ENCODE measurements around the gene GRIK4. TPM values are rescaled to one million over a fixed set of nuclear protein-coding genes. Genes with fewer than 3 reads are reported as not detected.

The GRIK4 gene
- polyA plus RNA-seq, 1 donor from 2014 or later, result 3.4 TPM

DNA sequence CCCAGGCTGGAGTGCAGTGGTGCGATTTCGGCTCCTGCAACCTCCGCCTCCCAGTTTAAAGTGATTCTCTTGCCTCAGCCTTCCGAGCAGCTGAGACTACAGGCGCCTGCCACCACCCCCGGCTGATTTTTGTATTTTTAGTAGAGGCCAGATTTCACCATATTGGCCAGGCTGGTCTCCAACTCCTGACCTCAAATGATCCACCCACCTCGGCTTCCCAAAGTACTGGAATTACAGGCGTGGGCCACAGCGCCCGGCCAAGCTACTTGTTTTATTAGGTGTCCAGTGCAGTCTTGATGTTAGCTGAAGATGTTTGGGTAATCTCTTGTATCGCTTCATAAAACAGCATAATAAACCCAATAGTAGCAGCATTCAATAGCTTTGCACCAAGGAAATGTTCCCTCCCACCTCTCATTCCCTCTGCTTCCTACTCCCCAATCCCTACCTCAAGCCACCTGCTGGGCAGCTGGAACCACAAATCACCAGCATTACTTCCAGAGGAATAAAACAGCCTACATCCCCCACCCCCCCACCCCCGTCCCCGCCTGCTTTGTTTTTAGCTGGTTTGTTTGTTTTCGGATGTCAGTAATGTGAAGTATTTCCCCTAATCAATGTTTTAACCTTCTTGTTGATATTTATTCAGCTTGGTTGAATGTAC, 11.0 kb upstream of the GRIK4 start:
- H2AFZ ChIP-seq (ENCODE audit: low read depth, low read length), result no peak overlapping the region

DNA sequence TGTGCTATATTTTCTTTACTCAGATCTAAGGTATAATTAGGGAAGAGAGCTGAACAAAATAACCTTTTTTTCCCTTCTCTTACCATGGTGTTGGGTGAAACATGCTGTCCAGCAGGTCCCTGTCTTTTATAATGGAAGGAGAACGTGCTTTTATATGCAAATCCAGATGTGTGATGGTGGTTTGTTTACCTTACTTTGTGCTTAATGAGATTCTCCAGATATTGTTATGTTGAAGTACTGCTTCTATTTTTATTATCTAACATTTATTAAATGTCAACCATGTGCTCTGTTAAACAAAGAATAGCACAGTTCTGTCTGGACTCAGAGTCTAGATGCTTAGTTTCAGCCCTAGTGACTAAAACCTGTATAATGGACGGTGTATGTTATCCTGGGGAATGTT, 10.1 kb upstream of the GRIK4 start:
- Histone ChIP-seq H3K9me3 (ENCODE audit: low read length) (no peaks in the 10 kb centered on the region), H3K9ac (ENCODE audit: low read length) (no peak overlapping the region), H3K4me2 (ENCODE audit: low read length) (no peak overlapping the region), H3K79me2 (replicated peaks; ENCODE audit: insufficient read depth, low read length) (no peaks in the 10 kb centered on the region), H3F3A (ENCODE audit: insufficient read depth, low read length, poor library complexity, severe bottlenecking) (no peaks in the 10 kb centered on the region), H2AFZ (ENCODE audit: low read depth, low read length) (no peak overlapping the region), H3K27ac (ENCODE audit: low read length) (no peak overlapping the region), H3K4me3 (ENCODE audit: low read length) (no peak overlapping the region), H3K27me3 (ENCODE audit: insufficient read depth, low read depth, low read length) (no peaks in the 10 kb centered on the region), H4K20me1 (ENCODE audit: insufficient read depth) (no peaks in the 10 kb centered on the region), H3K9me2 (ENCODE audit: insufficient read depth, low read length) (no peaks in the 10 kb centered on the region), H3K36me3 (ENCODE audit: insufficient read depth, low read length) (no peaks in the 10 kb centered on the region)
- TF ChIP-seq MXI1 (conservative IDR thresholded peaks at IDR 0.05; ENCODE audit: poor library complexity, severe bottlenecking) (no peak), TAF1 (IDR thresholded peaks at IDR 0.05; ENCODE audit: low read depth) (no peak), EP300 (conservative IDR thresholded peaks at IDR 0.05; ENCODE audit: poor library complexity, severe bottlenecking) (no peak), EZH2 (IDR thresholded peaks at IDR 0.05; ENCODE audit: borderline replicate concordance, insufficient read depth, low read length, poor library complexity, severe bottlenecking) (no peak)

More for the DNA sequence above, 11.0 kb upstream of the GRIK4 start:
- Histone ChIP-seq H3K9me3 (ENCODE audit: low read length) (no peaks in the 10 kb centered on the region), H3K4me2 (ENCODE audit: low read length) (no peak overlapping the region), H3K4me3 (ENCODE audit: low read length) (no peak overlapping the region), H3K9ac (ENCODE audit: low read length) (no peak overlapping the region), H3K36me3 (ENCODE audit: insufficient read depth, low read length) (no peaks in the 10 kb centered on the region), H3K9me2 (ENCODE audit: insufficient read depth, low read length) (no peaks in the 10 kb centered on the region), H3K27ac (ENCODE audit: low read length) (no peak overlapping the region), H3F3A (ENCODE audit: insufficient read depth, low read length, poor library complexity, severe bottlenecking) (no peaks in the 10 kb centered on the region), H3K79me2 (replicated peaks; ENCODE audit: insufficient read depth, low read length) (no peaks in the 10 kb centered on the region), H4K20me1 (ENCODE audit: insufficient read depth) (no peaks in the 10 kb centered on the region), H3K27me3 (ENCODE audit: insufficient read depth, low read depth, low read length) (no peaks in the 10 kb centered on the region)
- TF ChIP-seq EZH2 (IDR thresholded peaks at IDR 0.05; ENCODE audit: borderline replicate concordance, insufficient read depth, low read length, poor library complexity, severe bottlenecking) (no peak), SMC3 (conservative IDR thresholded peaks at IDR 0.05; ENCODE audit: poor library complexity) (no peak), MXI1 (conservative IDR thresholded peaks at IDR 0.05; ENCODE audit: poor library complexity, severe bottlenecking) (no peak), RAD21 (conservative IDR thresholded peaks at IDR 0.05) (no peak), POLR2AphosphoS5 (IDR thresholded peaks at IDR 0.05) (no peak), EP300 (conservative IDR thresholded peaks at IDR 0.05; ENCODE audit: poor library complexity, severe bottlenecking) (no peak), TAF1 (IDR thresholded peaks at IDR 0.05; ENCODE audit: low read depth) (no peak)
- TF ChIP-seq, protein P1, sequence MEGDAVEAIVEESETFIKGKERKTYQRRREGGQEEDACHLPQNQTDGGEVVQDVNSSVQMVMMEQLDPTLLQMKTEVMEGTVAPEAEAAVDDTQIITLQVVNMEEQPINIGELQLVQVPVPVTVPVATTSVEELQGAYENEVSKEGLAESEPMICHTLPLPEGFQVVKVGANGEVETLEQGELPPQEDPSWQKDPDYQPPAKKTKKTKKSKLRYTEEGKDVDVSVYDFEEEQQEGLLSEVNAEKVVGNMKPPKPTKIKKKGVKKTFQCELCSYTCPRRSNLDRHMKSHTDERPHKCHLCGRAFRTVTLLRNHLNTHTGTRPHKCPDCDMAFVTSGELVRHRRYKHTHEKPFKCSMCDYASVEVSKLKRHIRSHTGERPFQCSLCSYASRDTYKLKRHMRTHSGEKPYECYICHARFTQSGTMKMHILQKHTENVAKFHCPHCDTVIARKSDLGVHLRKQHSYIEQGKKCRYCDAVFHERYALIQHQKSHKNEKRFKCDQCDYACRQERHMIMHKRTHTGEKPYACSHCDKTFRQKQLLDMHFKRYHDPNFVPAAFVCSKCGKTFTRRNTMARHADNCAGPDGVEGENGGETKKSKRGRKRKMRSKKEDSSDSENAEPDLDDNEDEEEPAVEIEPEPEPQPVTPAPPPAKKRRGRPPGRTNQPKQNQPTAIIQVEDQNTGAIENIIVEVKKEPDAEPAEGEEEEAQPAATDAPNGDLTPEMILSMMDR (IDR thresholded peaks at IDR 0.05; ENCODE audit: poor library complexity, severe bottlenecking), result no peak
- TF ChIP-seq, protein P2, sequence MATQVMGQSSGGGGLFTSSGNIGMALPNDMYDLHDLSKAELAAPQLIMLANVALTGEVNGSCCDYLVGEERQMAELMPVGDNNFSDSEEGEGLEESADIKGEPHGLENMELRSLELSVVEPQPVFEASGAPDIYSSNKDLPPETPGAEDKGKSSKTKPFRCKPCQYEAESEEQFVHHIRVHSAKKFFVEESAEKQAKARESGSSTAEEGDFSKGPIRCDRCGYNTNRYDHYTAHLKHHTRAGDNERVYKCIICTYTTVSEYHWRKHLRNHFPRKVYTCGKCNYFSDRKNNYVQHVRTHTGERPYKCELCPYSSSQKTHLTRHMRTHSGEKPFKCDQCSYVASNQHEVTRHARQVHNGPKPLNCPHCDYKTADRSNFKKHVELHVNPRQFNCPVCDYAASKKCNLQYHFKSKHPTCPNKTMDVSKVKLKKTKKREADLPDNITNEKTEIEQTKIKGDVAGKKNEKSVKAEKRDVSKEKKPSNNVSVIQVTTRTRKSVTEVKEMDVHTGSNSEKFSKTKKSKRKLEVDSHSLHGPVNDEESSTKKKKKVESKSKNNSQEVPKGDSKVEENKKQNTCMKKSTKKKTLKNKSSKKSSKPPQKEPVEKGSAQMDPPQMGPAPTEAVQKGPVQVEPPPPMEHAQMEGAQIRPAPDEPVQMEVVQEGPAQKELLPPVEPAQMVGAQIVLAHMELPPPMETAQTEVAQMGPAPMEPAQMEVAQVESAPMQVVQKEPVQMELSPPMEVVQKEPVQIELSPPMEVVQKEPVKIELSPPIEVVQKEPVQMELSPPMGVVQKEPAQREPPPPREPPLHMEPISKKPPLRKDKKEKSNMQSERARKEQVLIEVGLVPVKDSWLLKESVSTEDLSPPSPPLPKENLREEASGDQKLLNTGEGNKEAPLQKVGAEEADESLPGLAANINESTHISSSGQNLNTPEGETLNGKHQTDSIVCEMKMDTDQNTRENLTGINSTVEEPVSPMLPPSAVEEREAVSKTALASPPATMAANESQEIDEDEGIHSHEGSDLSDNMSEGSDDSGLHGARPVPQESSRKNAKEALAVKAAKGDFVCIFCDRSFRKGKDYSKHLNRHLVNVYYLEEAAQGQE (IDR thresholded peaks at IDR 0.05; ENCODE audit: borderline replicate concordance), result no peak

Data from neural cell (in vitro differentiated cells).